Erythroblast (primary cell): Measurements from ENCODE around the gene PHOX2A.

Source experiments
- GATA1 ChIP-seq: IDR thresholded peaks from 2 replicates; pipeline ENCODE4 v1.6.1; 2011; ENCODE audit warnings: low read depth, mild to moderate bottlenecking, control low read depth, low read length, moderate library complexity
- POLR2A ChIP-seq: IDR thresholded peaks from 2 replicates; pipeline ENCODE4 v1.6.1; 2011; ENCODE audit warnings: mild to moderate bottlenecking, low read length

- TF ChIP-seq POLR2A (no peak), GATA1 (no peak)
These were observed 6.9 kb upstream of the PHOX2A start for GRCh38 chr11:72250661-72251464.
